NCI-H1436 treated with DMSO at 0.1 percent for 48 hours (cell line): ENCODE data around the gene RALGAPB.
"Not testable (repeated sequence)": the region's sequence is repeated elsewhere in the genome, so short reads cannot be mapped to it uniquely, and the experiment has no call there.

ENCODE experiments used
- DNase-seq: peaks from one replicate; lab custom pipeline; 2025; lab: John Stamatoyannopoulos, UW

Gene RALGAPB

DNA sequence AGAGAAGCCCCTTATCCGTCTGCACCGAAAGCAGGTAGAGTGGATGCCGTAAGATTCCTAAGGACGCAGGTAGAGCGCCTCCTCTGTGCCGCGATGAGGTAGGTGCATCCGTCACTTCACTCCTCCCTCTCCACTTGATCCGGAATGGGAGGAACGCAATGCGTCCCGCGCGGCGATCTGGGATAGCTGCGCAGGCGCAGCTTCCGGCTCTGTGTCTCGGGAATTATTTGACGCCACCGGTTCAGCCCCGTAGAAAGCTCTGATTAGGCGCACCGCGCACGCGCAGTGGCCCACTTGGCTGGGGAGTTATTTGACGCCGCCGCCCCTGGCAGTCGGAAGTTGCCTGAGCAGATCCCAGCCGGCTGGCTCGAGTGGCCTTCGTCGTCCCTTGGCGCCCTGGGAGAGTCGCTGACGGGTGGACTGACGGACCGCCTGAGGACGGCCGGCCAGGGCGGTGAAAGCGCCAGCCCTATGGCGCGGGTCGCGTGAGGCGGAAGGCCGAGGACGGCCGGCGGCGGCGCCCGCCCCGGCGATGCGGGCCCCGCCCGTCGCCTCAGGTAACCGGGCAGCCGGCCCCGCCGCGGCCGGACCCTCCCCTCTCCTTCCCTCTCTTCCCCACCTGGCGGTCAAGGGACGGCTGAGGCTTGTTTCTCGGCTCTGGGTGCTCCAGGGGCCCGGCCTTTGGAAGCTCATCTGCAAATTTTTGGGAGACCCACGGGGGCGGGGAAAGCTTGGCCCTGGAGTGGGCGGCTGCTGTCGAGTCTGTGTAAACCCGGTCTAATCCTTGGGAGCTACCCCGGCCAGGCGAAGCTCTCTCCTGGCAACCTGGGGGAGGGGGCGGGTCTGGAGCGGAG lies at the start of gene RALGAPB:
Gene RALGAPB, plus strand, starts transcription at position 331 of the 854 bp plus-strand sequence. CDS start 15,590 bp downstream, outside the sequence.
- DNase-seq: peak; percentile 98

- DNase-seq: no peak
These were observed 49.1 kb upstream of the RALGAPB start for GRCh38 chr20:38423541-38423940.

- DNase-seq: no peak
These were observed 48.2 kb upstream of the RALGAPB start for GRCh38 chr20:38424401-38424800.

- DNase-seq: no peak
These were observed 46.4 kb upstream of the RALGAPB start for GRCh38 chr20:38426006-38426897.

GRCh38 chr20:38427655-38428023 lies 45.0 kb upstream of the RALGAPB start:
- no peak for DNase-seq

DNA sequence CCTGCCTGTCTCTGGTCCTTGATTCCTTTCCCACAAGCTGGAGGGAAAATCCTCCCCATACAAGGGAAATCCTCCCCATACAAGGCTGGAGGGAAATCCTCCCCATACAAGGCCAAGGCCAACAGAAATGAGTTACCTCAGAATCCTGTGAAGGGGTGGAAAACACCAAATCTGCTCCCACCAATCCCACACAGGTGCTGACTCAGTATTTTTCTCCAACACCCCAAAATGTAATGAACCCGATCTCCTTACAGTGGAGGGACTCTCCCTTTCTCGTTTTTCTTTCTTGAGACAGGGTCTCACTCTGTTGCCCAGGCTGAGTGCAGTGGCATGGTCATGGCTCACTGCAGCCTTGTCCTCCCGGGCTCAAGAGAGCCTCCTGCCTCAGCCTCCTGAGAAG lies 43.8 kb upstream of the RALGAPB start:
- no peak for DNase-seq

DNA sequence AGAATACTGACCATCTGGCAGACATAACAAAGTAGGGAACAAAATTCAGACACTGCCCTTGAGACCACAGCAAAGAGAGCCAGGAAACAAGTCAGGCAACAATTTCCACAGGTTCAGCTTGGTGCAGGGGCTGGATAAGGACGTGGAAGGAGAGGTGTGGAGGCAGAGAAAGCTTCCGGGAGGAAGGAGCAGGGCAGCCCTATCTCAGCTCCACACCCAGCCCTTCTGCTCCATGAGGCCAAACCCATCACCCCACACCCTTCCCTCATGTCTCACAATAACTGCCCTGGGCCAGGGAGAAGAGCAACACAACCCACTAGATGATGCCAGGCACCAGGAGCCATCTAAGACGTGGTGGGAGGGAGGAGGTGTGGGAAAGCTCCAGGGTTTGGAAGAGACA lies 43.3 kb upstream of the RALGAPB start:
- DNase-seq: no peak

GRCh38 chr20:38430679-38431325 lies 41.8 kb upstream of the RALGAPB start:
- no peak for DNase-seq

DNA sequence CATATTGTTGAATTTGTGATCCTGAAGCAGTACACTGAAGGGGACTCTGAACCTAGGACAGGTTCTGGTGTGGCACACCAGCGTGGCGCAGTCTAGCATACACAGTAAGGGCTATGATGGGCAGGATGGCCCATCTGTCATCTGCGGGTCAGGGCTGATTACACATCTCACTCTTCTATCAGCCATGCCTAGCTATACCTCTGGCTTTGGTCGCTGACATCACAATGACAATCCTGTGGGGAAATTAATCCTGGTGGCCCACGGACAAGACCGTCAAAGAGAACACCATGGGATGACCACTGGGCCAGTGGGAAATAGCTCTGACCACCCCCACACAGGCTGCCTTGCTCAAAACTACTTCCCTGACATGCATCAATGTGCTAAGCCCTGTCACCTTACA lies 40.4 kb upstream of the RALGAPB start:
- no peak for DNase-seq

- not testable (repeated sequence) for DNase-seq
These were observed 39.8 kb upstream of the RALGAPB start for GRCh38 chr20:38432870-38433269.

DNA sequence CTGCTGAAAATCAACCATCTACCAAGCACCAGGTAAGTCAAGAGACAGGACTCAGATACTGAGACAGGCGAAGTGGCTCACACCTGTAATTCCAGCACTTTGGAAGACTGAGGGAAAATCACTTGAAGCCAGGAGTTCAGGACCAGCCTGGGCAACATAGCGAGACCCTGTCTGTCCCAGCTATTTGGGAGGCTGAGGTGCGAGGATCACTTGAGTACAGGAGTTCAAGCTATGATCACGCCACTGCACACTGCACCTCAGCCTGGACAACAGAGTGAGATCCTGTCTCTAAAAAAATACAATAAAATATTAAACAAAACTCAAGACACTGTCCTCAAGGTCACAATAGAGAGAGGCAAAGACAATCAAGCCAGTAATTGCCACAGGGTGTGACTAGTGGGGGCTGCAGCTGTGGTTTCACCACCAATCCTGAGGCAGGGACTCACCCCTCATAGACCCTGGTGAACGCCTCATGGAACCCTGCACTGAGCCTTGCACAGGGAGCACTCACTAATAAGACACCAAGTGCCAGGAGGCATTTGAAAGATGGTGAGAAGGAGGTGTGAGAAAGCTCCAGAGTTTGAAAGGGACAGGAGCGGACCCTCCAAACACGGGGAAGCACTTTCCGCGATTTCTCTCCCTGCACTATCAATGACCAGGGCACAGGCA lies 39.2 kb upstream of the RALGAPB start:
- no peak for DNase-seq

DNA sequence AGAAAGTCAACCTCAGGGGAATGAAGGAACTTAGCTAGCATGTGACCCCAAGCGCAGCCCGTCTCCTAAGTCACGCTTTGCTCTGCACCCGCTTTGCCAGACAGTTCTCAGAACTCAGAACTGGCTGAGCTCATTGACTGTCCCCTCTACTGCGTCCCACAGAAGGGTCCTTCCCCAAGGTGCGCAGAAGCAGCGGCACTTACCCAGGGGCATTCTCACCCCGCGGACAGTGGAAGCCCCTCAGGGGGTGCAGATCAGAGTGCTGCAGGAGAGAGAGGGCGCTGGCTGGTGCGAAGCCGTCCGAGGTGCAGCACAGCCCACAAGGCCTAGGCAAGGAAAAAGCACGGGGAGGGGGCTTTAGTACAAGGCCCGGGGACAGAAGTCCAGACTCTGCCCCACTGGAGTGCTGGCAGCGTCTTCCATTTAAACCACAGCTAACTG lies 38.3 kb upstream of the RALGAPB start:
- no peak for DNase-seq

DNA sequence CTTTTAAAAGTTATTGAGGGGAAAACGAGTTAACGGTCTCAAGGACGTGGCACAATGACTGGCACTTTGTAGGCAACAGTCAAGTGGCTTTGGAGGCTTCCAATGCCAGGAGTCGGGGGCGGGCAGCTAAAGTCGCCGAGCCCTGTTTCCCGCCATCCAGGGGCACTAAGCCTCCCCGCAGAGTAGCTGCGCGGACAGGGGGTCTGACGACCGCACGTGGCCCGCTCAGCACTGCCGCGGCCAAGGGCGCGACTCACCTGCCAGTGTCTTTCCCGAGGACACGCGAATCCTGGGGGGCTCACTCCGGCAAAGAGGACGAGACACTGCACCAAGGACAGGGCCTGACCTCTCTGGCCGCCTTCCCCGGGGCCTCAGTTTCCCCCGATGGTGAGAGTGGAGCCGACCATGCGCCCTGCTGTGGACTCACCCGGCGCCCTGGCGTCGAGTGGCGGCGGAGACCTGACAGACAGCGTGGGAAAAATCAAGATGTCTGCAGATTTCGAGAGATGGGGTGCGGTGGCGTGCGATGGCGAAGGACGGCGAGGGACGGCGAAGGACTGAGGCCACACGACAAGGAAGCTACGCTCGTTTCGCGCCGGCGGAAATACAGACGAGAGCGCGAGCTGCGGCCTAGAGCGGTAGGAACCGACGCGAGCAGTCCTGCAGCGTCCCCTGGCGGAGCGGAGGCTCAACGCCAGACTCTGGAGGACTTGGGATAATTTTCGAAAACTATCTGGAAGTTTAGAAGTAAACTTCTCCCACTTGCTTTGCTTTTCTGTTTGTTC lies 37.7 kb upstream of the RALGAPB start, which contains the start of gene SNHG17:
Gene SNHG17, minus strand, starts transcription at position 559 of the 785 bp plus-strand sequence.
- no peak for DNase-seq

DNA sequence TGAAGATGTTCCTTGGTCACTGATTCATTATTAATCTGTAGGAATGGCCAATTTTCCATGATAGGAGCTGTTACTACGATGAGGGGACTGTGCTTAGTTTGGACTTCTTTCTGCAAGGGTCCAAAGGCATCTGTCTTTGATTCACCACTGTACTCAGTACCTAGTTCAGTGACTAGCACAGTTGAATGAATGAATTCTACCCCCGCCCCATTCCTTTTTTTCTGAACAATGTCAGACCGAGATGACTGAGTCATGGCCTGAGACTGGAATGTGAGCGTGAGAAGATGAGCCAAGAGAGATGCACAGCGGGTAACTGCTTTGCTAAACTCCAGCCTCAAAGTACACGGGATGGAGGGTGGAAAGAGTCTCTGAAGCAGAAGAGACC lies 37.1 kb upstream of the RALGAPB start:
- no peak for DNase-seq

- no peak for DNase-seq
These were observed 34.8 kb upstream of the RALGAPB start for GRCh38 chr20:38437796-38438195.

DNA sequence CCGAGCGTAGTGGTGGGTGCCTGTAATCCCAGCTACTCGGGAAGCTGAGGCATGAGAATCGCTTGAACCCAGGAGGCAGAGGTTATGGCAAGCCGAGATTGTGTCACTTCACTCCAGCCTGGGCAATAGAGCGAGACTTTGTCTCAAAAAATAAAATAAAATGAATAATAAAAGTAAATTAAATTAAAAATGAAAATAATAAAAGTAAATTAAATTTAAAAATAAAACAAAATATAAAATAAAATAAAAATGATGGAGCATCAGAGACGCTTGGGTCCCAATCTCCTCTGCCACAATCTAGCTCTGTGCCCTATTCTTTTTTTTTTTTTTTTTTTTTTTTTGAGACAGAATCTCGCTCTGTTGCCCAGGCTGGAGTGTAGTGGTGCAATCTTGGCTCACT lies 31.5 kb upstream of the RALGAPB start:
- not testable (repeated sequence) for DNase-seq

- no peak for DNase-seq
These were observed 30.7 kb upstream of the RALGAPB start for GRCh38 chr20:38441916-38442315.

GRCh38 chr20:38445381-38445796 lies 27.3 kb upstream of the RALGAPB start:
- no peak for DNase-seq

DNA sequence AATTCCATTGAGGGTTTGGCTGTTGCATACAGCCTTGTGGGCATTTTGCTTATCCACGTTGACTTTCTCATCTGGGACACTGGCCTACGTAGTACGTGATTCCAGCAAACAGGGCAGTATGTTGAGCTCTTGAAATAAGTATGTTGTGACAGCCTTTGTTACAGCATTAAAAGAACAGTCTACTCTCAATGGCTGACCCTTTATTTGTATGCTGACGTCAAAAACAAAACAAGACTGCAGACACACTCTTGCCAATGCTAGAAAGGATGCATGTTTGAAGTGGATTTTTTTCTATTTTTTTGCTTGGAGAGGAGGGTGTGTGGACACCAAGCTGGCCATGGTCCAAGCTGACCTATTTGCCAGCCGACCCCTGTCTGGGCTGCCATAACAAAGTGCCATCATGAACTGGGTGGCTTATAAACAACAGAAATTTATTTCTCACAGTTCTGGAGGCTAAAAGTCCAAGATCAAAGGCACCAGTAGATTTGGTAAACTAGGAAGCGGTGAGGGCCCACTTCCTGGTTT lies 26.7 kb upstream of the RALGAPB start:
- DNase-seq: no peak

DNA sequence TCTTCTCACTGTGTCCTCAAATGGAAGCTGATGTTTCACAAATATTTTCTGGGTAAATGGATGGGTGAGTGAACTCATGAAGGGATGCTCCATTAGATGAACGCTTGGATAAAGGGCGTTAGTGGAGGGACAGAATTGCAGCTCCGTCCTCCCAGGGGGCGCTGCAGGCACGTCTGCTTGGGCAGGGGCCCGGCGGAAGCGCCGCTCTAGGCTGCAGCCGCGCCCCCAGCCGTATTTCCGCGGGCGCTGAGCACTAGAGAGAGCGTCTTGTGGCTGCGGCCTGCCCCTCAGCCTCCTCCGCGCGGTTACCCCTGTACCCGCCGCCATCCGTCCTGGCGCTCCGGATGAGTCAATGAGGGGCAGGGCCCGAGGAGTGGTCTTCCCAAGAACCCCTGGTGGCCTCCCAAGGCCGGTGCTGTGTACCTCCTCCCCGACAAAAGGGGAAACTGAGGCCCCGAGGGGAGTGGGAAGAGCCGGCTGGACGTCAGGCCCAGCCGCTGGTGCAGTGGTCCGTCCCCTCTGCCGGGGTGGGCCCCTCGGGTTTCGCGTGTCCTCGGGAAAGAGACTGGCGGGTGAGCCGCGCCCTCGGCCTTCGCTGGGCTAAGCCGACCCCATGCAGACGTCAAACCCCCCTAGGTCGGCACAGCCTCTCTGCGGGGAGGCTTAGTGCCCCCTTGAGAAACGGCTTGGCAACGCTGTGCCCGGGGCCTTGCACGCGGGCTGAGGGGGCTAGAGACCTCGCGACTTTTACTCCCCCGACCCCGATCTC lies 26.0 kb upstream of the RALGAPB start:
- DNase-seq: peak; percentile 37
